Fibroblast of skin of abdomen (primary cell): ENCODE measurements around the gene INHA.
A peak's percentile ranks its signal among the peaks of the same experiment; 100 is the strongest.

Source experiments
- DNase-seq: peaks from one replicate; pipeline ENCODE4 v3.0.0-alpha.2; 2013

INHA gene

DNA sequence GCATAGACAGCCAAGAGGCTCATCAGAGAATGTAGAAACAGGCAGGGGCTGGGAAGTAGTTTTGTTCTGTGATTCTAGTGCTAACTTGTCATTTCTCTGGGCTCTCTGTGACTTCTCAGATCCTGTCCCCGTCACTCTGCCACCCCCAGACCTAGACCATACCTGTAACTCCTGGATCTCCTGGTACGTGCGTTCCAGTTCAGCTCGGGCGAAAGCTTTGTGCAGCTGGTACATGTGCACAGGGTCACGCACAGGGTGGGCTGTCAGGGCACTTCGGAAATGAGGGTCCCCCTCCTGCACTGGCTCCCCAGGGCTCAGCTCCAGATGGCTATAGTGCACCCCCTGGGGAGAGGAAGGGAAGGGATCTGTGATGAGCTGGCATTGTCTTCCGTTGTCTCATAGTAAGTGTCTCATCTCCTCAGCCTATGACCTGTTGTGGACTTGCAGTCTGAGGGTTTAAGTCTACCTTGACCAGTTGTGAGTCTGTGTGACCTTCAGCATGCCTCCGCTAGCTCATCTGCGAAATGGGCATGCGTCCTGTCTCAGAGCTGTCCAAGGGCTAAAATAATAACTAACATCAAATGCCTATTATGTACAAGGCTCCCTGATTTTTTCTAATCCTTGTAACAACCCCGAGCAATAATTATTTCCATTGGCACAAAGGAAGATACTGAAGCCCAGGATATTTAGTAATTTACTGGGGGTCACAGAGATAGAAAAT is 31.2 kb upstream of the INHA start:
- DNase-seq, result no peak

DNA sequence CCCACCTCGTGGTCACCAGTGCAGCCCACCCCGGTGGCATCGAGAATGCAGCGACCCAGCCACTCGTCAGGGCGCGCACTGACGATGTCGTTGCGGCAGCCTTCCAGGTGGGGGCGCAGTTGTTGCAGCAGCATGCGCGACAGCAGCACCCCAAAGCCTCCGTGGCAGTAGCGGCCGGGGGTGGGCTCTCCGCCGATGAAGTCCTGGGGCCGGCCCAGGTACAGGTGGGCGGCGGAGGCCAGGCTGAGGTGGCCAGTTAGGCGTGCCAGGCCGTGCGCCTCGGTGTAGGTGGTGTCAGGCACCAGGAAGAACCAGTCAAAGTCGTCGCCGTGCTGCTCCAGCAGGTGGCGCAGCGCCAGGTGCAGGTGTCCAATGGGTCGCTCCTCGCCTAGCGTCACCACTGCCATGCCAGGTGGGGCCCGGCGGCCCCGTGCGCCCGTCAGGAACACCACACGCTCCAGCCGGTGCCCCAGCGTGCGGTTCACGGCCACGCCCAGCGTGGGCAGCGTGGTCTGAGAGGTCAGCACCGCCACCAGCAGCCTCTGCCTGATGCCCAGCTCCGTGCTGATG is 30.4 kb upstream of the INHA start:
- DNase-seq, result peak; percentile 49

DNA sequence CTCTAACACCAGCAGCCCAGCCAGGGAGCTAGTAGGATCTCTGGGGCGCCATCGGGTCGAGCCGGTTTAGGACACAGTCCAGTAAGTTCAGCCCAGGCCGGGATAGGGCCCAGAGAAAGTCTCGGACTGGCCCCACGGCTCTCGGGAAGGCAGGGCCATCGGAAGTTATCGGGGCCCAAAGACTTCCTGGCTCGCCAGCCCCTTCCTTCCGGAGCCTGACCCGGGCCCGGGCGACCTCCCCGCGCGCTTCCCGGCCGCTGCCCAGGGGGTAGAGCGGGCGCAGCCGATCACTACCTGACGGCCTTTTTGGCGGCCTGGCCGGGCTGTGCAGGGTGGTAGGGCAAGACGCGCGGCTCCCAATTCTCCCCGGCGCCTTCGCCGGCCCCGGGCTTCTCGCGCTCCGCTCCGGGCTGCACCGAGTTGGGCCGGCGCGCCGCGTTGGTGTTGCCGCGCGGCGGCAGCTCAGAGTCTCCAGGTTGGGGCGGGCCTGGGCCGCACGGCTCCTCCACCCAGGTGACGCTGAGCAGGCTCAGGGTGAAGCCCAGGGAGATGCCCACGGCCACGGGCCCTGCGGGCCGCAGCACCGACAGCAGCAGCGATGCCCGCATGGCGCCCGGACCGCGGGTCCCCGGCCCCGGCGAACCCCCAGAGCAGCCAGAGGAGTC is 29.0 kb upstream of the INHA start:
- no peak for DNase-seq

DNA sequence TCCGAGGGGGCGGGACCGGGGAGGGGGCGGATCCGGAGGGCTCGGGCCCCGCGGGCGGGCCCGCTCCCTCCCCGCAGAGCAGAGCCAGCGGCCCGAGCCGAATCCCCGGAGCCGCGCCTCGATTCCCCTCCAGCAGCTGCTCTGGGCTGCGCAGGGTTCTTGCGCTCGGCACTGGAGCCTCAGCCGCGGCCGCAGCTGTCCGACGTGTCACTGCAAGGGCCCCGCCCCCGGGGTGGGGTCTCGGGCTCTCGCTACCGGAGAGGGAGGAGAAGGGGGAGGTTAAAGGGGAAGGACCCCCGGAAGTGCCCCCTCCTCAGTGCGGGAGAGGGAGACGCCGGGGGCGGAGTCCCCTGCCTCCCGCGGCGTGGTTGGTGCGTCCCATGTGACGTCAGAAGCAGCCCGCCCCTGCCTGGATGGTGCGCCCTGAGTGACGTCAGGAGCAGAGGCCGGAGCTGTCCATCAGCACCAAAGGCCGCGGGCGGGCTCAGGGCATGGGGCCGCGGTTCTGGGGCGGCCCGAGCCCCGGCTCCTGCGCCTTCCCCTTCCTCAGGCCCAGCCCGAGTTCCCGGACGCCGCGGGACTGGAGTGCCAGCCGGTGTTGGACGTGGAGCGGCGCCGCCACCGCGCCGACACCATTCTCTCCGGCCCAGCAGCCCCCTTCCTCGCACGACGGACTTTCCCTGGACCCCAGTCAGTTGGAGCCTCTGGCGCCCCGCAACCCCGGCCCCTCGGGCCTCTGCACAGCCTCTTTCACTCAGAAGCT is 28.3 kb upstream of the INHA start, which contains the start of the genes CHPF and TMEM198:
CHPF (minus strand) TSS at position 214 of the 763 bp plus-strand sequence. CDS start 271 bp downstream, outside the sequence.
TMEM198 (plus strand) TSS at position 433 of the 763 bp plus-strand sequence. CDS start 700 bp downstream, outside the sequence.
- DNase-seq, result peak; percentile 99

DNA sequence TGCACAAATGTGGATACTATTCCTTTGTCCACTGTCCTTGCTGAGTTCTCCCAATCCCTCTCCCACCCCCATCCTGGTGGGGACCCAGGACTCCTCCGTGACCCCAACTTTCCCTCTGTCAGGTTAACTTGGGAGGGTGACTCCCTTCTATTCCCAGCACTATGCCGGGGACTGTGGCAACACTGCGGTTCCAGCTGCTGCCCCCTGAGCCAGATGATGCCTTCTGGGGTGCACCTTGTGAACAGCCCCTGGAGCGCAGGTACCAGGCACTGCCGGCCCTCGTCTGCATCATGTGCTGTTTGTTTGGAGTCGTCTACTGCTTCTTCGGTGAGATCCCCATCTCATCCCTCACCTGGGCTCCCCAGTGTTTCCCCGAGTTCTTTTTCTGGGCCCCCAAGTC is 27.5 kb upstream of the INHA start:
- DNase-seq, result no peak

DNA sequence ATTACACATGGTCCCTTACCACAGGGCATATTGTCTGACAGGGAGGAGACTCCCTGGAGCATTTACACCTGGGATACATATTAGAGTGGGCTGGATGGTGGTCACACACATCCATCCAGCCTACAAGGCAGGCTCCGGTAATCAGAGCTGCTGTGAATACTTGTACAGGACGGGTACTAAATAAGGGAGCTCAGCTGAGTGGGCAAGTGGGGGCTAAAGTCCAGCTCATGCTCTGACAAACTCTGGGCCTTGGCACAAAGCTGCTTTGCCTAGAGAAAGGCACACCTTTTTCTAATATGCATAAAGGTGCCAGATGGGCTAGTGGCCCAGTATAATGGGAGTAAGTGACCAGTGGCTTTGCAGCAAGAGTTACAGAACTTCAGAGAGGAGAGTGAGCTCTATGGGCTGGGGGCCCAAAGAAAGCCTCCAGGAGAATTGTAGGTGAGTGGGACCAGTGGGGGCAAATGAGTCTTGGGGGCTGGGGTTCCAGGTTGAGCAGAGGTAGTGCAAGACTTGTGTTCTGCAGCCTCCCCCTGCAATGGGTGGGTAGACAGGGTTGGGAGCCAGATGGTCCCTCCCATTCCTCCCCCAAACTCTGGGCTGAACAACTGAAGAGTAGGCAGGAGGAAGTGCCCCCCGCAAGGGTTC is 26.7 kb upstream of the INHA start:
- no peak for DNase-seq

DNA sequence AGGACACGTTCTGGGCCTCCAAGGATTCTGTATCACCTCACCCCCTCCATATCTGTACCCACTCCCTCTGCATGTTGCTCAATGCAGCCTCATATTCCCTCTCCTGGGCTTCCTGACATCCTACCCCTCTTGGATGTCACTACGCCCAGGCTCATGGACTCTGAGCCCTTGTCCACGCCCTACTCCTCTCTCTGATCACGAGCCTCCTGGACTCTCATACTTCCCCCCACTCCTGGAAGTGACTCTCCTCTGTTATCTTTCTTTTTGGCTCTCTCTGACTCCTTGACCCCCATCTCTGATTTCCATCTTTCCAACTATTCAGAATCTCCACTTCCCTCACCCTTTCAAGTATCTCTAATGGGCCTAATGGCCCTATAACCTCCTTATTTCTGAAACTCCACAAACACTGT is 26.2 kb upstream of the INHA start:
- DNase-seq, result no peak

DNA sequence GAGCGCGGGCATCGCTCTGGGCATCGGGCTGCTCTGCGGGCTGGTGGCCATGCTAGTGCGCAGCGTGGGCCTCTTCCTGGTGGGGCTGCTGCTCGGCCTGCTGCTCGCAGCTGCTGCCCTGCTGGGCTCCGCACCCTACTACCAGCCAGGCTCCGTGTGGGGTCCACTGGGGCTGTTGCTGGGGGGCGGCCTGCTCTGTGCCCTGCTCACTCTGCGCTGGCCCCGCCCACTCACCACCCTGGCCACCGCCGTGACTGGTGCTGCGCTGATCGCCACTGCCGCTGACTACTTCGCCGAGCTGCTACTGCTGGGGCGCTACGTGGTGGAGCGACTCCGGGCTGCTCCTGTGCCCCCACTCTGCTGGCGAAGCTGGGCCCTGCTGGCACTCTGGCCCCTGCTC is 24.5 kb upstream of the INHA start:
- DNase-seq, result no peak

DNA sequence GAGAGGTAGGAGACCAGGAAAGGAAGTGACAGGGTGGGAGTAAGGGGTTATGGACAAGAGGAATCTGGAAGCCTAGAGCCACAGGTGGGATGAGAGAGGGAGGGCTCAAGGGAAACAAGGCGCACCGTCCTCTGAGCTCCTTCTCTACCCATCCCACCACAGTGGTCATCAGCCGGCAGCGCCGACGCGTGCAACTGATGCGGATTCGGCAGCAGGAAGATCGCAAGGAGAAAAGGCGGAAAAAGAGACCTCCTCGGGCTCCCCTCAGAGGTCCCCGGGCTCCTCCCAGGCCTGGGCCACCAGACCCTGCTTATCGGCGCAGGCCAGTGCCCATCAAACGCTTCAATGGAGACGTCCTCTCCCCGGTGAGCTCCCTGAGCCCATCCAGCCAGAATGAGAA is 23.1 kb upstream of the INHA start:
- no peak for DNase-seq

DNA sequence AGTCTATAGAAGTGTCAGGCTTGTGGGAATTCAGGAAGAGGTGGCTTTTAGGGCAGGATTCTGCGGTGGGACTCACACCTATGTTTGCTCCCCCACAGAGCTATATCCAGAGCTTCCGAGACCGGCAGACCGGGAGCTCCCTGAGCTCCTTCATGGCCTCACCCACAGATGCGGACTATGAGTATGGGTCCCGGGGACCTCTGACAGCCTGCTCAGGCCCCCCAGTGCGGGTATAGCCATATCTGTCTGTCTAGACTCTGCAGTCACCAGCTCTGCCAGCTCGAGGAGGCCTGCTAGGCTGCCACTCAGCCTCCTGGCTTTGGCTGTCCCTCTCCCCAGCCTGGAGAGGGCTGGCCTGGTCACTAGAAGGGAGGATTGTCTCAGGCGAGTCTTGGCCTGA is 22.5 kb upstream of the INHA start:
- DNase-seq, result no peak

DNA sequence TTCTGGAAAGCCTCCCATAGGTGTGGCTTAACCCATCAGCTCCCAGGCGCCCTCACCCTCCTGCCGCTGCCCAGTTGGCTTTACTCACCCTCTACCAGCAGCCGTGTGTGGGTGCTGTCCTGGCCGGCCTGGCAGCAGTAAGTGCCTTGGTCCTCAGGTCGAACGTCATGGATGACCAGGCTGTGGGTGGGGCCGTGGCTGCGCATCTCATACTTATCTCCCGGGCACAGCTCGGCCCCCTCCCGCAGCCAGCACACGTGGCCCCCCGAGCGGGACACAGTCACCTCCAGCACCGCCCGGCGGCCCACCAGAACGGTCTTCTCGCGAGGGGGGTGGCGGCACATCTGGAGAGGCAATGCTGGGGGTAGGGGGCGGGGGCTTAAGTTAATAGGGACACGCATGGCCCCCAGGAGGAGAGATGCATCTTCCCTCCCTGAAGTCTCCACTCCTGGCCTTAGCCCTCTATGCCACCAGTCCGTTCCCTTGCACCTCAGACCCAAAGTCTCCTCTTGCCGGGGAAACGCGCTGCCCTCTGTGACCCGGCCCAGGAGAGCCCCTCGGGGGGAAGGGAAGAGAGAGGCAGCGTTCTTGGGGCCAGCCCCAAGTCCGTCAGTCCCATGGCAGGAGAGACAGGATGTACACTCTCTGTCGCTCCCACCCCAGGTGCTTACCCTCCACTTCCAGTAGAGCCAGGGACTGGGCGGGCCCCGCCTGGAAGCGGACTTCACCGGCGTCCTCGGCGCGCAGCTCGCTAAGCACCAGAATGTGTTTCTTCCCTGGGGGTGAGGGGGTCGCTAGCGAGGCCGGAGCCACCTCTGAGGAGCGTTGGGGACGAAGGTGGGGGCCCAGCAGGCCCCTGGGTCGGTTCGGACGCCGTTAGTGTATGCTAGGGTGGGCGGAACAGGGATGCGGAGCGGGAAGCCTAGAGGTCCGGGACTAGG is 20.4 kb upstream of the INHA start:
- no peak for DNase-seq

DNA sequence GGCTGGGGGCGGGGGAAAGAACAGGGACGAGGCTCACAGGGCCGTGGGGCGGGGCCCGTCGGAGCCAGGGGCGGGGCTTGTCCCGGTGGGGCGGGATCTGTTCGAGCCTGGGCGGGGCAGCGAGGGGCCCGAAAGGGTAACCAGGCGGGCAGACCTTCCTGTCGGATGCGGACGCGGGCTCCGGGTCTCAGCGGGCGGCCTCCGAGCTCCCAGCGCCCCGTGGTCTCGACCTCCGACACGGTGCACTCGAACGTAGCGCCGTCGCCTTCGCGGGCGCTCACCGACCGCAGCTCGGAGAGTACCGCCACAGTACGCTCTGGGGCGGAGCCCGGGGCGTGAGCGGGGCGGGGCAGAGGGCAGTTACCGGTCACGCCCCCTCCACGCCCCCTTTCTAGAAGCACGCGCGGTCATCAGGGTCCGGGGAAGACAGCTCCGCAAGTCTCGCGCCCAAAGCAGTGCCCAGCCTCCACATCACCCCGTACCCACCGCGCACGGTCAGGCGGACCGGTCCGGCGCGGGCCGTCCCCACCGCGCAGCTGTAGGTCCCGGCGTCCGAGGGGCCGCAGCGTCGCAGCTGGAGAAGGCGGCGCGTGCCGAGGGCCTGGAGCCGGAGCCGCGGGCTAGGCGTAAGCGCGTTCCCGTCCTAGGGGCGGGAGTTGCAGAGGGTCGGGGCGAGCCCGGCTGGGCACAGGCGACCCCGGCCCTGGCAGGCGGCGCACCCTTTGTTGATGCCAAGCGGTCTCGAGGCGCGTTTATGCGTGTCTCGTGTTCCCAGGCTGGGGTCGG is 19.5 kb upstream of the INHA start:
- DNase-seq, result peak; percentile 79

DNA sequence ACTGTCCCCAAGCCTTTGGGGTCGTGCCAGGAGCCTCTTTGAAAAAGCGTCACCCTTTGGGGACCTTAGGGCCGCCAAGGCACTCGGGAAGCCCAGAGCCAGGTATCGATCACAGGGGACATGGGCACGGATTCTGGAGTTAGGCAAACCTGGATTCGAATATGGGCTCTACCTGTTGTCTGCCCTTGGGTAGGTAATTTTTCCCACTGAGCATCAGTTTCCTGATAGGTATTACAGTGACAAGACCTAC is 19.0 kb upstream of the INHA start:
- DNase-seq, result no peak

DNA sequence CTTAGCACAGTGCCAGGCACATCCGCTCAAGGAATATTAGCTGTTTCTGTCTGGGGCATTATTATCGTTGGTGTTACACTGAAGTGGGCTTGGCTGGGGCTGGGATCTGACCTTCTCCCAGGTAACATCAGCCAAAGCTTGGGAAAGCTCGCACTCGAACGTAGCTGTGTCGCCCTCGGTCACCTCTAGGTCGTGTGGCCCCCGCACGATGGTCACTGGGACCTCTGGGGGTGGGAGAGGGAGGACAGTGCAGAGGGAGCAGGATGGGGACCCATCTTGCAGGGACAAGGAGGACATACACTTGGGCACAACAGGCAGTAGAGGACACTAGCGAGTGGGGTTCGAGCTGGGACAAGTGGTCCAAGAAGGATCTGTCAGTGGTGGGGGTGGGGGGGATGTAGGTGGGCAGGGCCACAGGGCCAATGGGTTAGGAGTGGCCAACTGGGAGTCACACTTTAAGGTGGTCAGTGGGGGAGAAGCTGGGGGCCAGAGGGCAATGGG is 18.6 kb upstream of the INHA start:
- no peak for DNase-seq

DNA sequence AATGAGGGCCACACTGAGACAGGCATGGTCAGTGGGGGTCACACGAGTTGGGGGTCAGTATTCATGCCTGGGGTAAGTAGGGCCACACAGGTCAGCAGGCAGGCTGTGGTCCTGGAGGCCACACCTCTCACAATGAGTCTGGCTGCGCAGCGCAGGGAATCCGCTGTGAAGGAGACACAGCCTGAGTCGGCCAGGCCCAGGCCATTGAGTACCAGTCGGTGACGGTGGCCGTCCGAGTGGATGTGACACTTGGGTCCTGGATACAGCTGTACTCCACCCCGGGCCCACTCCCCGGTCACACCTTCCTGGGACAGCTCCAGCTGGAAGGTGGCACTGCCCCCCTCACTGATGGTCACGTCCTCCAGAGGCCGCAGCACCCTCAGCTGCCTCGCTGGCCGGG is 17.8 kb upstream of the INHA start:
- DNase-seq, result no peak

DNA sequence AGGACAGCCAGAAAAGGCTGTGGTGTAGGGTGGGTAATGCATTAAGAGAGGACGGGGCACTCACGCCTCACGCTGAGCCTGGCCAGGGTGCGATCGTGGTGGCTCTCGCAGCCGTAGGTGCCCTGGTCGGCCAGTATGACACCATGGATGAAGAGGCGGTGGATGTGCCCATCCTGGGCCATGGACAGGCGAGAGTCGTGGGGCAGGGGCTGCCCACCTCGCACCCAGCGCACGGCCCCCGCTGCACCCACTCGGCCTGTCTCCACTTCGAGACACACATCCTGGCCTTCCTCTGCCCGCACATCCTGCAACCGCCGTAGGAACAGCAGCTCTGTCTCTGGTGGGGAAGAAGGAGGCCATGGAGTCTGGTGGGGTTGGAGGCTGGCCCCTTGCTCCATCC is 16.2 kb upstream of the INHA start:
- no peak for DNase-seq

DNA sequence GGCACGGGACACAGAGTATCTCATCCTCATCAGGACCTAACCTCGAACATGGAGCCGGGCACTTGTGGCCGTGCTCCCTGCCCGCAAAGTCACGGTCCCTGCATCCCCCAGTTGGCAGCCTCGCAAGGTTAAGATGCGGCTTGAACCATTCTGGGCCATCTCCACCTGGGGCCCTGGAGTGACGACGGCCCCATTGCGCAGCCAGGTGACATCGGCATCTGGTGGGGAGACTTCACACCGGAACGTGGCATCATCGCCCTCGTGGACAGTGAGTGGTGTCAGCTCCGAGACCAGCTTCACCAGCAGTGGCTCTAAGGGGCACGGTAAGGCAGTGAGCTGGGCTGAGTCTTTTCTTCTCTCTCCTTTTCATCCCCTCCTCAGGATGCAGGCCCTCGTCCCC is 15.7 kb upstream of the INHA start:
- no peak for DNase-seq

DNA sequence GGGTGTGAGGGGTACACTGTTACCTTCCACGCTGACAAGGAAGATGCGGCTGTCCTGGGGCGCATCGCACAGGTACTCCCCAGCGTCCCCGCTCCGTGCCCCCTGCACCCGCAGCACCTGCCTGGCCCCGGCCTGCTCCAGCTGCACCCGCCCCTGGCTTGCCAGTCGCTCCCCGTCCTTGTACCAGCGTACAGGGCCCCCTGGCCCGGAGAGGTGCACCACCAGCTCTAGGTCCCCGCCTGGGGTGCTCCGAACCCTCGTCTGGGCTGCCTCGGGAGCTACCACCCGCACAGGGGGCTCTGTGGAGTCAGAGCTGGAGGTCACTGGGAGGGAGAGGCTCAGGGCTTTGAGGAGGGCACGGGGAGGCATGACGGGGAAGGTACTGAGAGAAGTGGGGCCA is 14.8 kb upstream of the INHA start:
- DNase-seq, result no peak

DNA sequence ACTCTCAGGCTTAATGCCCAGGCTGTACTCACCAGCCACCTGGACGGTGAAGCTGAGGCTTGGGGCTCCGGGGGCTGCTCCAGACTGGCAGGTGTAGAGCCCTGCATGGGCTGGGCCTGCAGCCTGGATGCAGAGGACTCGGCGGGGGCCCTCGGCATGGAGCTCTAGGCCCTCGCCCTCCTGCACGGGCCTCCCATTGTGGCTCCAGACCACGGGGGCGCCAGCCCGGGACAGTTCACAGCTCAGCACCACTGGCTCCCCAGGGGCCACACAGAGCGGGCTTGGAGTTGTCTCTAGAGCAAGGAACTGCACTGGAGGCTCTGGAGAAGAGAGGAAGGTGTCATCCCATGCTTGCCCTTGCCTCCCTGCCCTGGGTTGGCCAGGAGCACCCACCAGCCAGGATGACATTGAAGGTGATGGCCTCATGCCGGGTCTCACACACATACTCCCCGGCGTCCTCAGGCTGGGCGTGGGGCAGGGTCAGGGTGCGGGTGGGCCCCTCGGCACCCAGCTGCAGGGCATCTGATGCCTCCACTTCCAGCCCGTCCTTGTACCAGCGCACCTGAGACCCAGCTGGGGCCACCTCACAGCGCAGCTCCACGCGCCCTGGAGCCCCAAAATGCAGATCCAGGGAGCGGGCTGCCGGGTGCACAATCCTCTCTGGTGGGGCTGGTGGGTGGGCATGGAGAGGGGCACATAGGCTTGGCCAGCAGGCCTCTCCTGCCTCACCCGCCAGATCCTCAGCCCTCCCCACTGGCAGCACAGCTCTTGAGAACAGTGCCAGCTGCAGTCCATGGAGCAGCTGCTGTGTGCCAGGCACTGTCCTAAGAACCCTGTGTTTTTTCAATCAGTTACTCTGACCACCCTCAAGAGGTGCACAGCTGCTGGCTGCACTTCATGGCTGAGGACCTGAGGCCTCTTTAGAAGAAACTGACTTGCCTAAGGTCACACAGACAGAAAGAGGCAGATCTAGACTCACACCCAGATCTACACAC is 14.0 kb upstream of the INHA start:
- no peak for DNase-seq
